ENCODE measurements around the gene HAUS8.
A peak's percentile ranks its signal among the peaks of the same experiment; 100 is the strongest.
"Not testable (repeated sequence)": the region's sequence is repeated elsewhere in the genome, so short reads cannot be mapped to it uniquely, and the experiment has no call there.

The HAUS8 gene, protein sequence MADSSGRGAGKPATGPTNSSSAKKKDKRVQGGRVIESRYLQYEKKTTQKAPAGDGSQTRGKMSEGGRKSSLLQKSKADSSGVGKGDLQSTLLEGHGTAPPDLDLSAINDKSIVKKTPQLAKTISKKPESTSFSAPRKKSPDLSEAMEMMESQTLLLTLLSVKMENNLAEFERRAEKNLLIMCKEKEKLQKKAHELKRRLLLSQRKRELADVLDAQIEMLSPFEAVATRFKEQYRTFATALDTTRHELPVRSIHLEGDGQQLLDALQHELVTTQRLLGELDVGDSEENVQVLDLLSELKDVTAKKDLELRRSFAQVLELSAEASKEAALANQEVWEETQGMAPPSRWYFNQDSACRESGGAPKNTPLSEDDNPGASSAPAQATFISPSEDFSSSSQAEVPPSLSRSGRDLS

DNA sequence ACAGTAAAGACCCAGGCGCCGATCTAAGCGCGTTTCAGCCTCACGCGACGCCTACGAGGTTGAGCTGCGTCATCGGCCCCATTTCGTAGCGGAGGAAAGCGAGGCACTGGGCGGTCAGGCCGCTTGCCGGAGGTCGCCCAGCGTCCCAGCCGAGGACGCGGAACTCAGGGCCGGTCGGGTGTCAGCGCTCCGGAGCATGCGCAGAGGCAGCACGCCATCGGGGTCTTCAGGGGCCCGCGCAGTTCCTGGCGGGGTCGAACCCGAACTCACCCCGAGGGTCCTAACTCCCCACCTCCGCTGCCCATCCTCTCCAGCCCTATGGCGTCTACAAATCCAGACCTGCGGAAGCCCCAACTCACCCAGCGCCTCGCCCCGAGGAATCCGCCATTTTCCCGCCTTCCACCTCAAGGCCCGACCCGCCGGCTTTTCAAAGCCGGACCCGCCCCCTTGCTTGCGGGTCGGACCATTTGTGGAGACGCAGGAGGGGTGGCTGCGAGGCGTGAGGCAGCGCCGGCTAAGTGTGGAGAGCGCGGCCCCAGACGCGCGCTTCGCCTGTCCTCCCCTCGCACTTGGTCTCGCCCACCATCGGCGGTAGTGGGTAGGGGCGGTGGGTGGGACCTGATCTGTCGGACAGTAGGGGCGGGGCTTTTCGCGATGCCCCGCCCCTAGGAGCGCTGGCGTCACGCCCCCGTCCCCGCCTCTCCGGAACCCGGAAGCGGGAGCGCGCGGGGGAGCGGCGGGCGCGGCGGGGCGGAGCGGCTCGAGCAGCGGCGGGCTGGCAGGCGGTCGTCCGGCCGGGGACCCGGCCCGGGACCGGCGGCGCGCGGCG is at the start of gene HAUS8, which contains the start of gene MYO9B:
TSS of gene HAUS8 (minus strand) at position 418 of the 829 bp plus-strand sequence. CDS start at position 388, 30 bp downstream.
TSS of gene MYO9B (plus strand) at position 743 of the 829 bp plus-strand sequence. CDS start 25,941 bp downstream, outside the sequence.
- DNase-seq (ENCODE audit: low read depth, low spot score) = peak; percentile 99

DNA sequence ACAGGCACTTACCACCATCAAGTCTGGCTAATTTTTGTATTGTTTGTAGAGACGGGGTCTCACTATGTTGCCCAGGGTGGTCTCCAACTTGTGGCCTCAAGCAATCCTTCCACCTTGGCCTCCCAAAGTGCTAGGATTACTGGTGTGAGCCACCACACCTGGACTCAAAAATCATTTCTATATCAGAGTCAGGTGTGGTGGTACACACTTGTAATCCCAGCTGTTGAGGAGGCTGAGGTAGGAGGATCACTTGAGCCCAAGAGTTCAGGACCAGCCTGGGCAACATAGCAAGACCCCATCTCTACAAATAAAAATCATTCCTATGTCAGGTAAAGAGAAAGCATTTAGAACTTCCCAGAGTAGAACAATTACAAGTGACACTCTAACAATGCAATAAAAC is 48.8 kb upstream of the HAUS8 start:
- DNase-seq (ENCODE audit: low read depth, low spot score) = no peak

DNA sequence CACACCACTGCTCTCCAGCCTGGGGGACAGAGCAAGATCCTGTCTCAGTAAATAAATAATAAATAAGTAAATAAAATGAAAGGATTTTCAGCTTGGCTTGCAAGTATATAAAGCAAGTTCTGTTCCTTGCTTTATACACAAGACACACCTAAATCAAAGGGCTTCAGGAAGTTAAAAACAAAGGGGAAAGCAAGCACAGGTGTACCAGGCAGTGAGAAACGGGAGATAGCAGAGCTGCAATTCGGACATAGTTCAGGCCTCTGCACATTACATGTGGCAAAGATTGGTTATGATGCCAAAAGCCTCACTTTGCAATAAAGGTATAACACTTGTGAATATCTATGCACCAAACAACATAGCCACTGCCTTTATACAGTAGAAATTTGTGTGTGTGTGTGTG is 47.8 kb upstream of the HAUS8 start:
- DNase-seq (ENCODE audit: low read depth, low spot score) = no peak

DNA sequence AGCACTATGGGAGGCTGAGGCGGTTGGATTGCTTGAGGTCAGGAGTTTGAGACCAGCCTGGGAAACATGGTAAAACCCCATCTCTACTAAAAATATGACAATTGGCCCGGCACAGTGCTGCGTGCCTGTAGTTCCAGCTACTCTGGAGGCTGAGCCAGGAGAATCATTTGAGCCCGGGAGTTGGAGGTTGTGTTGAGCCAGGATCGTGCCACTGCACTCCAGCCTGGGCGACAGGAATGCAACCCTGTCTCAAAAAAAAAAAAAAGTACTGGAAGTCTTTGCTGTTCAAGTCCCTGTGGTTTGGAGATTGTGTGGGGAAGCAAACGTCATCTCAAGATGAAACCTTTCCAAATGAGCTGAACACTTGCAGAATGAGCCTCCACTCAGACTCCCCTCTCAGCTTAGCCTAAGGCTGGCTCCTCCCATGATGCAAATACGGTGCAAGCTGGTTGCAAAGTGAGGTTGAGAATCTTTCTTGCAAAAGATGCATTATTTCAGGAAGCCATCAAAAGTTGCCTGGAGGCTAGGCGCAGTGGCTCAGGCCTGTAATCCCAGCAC is 46.6 kb upstream of the HAUS8 start:
- no peak for DNase-seq (ENCODE audit: low read depth, low spot score)

DNA sequence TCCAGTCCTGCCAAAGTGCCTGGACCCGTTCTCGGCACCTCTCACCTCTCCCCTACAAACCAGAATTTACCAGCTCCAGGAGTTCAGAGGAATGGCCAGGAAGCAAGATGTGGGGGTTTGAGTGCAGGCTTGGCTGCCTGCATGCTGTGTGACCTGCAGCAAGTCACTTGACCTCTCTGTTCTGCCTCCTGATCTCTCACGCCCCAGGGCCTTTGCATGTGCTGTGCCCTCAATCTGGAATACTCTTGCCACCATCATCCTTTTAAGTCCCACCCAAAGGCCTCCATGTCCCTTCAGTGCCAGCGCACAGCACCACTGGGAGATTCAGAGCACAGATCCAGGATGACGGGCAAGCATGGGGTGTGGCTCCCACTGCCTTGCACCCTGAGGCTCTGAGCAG is 43.7 kb upstream of the HAUS8 start:
- no peak for DNase-seq (ENCODE audit: low read depth, low spot score)

DNA sequence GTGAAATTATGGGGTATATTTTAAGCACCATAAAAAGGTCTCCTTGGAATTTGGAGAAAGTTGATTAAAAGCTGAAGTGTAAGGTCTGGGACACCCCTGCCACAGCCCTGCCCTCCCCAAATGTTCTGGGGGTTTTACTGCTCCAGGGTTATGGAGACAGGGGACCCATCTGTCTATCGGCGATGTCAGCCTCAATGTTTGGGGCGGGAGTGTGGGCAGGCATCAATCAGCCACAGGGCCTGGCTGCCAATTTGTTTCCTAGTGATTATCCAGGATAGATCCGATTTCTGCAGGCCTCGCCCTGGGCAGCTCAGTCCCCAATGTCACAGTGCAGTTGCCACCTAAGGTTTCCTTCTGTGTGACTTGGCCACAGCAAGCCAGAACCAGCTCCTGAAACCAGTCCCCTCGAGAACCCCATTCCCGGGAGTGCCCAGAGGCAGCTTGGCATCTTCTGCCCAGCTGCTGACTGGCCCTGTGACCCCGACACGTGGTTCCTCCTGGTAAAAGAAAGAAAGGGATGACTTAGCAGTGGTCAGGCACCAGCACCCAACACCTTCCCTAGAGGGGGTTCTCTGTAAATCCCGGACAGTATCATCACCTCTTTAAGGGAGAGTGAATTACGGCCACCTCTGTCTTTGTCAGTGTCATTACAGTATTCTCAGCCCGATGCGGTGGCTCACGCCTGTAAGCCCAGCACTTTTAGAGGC is 41.9 kb upstream of the HAUS8 start:
- no peak for DNase-seq (ENCODE audit: low read depth, low spot score)

DNA sequence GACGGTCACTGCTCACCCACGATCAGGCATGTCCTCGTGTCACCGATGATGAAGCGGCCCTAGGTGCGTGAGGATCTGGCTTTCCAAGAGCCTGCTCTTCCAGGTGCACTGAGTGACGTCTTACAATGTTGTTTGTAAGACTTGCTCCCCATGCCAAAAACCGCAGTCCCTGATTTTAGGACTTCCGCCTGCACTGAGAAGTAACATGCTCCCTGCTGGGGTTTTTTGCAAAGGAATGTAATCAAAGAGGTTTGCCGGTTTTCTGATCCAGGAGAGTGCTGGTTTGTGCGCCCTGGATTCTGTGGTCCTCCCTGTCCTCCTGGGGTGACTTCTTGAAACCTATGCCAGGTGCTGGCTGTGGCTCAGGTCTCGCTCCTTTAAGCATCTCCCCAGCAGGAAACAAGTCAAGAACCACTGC is 39.2 kb upstream of the HAUS8 start:
- DNase-seq (ENCODE audit: low read depth, low spot score) = no peak

DNA sequence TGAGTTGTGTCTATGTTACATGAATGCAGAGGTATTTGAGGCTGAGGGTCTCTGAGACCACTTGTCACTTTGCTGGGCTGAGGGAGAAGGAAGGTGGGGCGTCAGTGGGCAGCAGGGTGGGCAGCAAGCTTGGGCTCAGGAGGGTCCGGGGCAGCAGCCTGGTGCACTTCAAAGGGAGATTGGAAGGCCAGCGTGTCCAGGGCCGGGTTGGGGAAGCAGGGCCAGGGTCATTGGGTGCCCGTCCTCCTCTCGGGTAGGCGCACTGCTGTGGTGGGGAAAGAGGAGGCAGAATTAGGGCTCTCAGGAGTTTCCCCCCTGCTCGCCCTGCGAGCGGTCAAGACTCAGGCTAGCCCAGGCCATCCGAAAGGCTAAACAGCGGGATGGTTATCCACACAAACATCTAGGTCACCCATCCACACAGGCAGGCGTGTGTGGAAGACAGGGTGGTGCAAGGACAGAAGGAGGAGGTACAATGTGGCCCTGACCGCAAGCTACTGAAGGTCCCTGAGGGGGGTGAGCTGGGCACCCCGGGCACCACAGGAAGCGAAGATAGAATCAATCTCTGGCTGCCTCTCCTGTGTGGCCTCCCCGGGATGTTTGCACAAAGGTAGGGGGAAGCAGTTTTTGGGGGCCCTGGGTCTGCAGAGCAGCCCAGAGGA is 38.0 kb upstream of the HAUS8 start:
- no peak for DNase-seq (ENCODE audit: low read depth, low spot score)

DNA sequence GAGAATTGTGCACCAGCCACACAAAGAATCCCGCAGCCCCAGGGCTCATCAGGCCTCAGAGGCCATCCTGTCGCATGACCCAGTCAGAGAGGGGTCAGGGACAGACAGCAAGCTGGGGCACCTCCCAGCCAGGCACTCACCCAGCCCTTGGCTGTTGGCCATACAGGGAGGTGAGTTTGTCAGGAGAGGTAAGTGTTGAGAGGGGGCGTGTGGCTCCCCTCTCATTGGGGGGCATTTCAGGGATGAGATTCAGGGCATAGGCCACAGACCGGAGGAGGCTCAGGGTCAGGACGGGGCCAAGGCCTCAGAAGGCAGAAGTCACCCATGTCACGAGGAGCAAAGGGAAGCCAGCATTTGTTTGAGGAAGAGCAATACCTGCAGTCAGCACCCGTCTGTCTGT is 37.4 kb upstream of the HAUS8 start:
- no peak for DNase-seq (ENCODE audit: low read depth, low spot score)

DNA sequence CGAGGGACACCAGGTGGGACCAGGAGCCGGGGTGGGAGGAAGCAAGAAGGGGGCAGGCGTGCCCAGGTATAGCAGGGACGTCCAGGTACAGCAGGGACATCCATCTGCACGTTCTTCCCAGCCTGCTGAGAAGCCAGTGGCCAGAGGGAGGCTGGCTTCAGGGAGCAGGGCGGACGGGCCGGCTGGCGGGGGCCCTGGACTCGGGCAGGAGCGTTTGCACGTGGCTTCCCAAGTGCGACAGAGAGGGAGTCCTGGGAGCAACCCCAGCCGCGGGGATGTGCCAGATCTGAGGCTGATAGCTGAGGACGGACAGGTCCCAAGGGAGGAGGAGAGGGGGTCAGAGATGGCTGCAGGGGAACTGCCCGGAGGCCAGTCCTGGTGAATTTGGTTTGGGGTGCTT is 37.0 kb upstream of the HAUS8 start:
- no peak for DNase-seq (ENCODE audit: low read depth, low spot score)

DNA sequence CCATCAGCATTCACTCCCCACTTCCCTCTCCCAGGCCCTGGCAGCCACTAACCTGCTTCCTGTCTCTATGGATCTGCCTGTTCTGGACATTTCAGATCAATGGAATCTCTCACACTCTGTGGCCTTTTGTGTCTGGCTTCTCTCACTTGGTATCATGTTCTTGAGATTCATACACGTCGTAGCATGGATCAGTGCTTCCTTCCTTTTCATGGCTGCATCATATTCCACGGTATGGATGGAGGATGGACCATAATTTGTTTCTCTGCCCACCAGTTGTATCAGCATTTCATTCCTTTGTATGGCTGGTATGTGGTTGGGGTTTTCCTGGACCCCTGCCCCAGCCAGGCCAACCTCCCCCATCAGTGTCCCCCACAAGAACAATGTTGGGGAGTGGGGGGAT is 36.5 kb upstream of the HAUS8 start:
- no peak for DNase-seq (ENCODE audit: low read depth, low spot score)

DNA sequence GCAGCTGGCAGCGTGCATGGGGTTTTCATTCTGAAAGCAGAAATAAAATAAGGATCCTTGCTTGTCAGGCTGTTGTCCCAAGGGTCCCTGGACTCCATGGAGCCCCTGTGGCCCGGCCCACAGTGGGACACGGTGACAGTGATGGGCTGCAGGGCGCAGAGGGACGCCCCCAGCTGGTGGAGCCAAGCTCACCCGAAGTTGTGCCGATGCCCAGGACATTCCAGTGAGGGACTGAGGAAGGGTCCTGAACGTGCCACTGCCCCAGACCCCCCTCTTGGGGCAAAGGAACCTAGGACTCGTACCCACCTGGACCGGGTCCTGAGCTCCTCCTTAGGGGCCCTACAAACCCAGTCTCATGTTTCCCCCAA is 35.3 kb upstream of the HAUS8 start:
- no peak for DNase-seq (ENCODE audit: low read depth, low spot score)

DNA sequence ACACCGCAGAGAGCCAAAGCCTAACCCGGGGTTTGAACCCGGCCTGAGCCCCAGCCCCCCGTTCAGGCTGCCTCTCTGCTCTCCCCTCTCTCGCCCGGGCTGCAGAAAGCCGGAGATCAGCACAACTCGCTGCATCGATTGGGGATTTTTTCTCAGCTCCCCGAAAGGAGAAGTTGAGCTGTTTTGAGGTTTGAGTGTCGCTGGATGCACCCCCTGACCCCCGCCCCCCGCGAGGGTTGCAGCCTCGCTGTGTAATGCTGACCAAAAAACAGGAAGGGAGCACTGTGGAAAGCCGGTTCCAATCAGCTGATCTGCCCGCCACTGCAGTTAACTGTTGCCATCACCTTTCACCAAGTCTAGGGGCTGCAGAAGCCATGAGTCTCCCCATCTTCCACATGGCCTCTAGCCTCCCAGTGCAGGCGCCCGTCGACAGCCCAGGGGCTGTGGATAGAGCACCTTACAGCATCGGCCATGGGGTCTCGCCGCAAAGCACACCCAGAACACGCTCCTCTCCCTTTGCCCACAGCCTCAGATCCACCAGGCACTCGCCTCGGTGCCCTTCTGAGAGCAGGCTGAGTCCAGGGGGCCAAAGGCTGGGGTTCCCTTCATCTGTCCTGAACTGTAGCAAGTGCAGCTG is 34.8 kb upstream of the HAUS8 start:
- no peak for DNase-seq (ENCODE audit: low read depth, low spot score)

DNA sequence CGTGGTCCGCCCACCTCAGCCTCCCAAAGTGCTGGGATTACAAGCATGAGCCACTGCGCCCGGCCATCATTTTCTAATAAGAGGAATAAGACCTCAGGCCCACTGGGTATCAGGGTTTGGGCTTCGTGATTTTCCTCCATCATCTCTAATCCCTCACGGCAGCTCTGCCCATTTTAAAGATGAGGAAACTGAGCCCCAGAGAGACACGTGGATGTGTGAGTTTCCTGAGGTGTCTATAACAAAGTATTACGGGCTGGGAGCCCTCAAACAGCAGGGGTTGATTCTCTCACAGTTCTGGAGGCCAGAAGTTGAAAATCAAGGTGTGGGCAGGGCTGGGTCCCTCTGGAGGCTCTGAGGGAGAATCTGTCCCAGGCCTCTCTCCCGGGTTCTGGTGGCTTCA is 34.0 kb upstream of the HAUS8 start:
- no peak for DNase-seq (ENCODE audit: low read depth, low spot score)

DNA sequence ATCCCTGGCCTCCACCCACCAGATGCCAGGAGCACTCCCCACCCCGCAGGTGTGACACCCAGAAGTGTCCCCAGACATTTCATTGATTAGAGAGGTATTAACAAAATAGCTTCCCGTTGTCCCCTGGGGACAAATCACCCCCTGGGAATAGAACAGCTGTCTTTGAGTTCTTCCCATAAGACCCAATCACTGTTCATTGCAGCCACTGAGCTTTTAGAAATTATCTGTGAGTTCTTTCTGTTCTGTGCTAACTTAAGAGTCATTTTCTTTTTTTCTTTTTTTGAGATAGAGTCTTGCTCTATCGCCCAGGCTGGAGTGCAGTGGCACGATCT is 33.2 kb upstream of the HAUS8 start:
- no peak for DNase-seq (ENCODE audit: low read depth, low spot score)

DNA sequence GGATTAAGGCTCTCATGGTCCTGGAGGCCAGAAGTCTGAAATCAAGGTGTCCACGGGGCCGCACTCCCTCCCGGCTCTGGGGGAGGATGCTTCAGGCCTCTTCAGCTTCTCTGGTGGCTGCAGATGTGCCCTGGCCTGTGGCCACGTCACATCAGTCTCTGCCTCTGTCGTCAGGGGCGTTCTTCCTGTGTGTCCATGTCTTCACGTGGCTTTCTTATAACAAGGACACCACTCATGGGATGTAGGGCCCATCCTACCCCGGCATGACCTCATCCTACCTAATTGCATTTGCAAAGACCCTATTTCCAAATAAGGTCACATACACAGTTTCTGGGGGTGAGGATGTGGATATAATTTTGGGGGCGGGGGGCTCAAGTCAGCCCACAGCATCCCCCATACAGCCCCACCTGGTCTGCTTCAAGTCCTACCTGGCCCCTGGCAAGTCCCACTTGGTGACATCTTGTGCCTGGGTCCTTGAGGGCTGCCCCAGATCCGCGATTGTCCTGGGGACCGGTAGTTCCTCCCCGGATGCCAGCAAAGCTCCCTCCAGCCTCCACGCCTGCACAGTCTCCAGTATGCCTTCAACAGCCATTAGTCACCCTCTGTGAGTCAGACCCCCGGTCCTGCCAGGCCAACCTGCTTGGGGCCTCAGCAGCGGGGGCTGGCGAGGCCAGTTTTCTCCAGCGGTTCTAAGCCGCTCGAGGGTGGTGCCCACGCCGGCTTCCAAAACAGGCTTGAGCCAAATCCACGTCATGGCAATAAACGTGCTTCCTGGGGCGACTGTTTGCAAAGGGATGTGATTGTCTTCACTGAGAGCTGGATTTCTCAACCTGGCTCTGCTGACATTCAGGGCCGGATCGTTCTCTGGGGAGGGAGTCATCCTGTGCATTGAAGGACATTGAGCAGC is 32.5 kb upstream of the HAUS8 start:
- peak; percentile 78 for DNase-seq (ENCODE audit: low read depth, low spot score)

DNA sequence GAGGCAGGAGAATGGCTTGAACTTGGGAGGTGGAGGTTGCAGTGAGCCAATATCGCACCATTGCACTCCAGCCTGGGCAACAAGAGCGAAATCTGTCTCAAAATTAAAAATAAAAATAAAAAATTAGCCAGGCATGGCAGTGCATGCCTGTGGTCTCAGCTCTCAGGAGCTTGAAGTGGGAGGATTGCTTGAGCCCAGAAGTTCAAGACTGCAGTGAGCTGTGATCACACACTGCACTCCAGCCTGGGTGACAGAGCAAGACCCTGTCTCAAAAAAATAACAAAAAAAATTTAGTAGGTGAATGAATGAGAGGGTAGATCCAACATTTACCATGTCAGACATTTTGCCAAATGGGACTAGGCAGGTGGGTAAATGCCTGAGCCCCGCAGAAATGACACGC is 31.7 kb upstream of the HAUS8 start:
- DNase-seq (ENCODE audit: low read depth, low spot score) = not testable (repeated sequence)

DNA sequence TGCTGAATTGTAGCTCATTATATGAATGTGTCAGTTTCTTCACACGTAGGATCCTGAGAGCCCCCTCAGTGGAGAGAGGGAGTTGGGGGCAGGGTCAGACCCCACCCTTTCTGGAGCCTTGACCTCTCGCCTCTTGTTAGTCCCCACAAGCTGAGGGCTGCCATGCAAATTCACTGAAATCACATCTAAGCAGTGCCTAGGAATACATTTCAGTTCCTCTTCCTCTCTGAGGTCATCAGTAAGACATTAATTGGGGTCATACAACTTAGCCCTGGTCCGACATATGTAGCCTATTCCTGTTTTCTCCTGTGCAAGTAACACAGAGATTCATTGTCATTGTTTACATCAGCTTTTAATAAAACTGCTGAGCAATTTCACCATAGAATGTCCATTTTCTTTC is 30.3 kb upstream of the HAUS8 start:
- no peak for DNase-seq (ENCODE audit: low read depth, low spot score)

DNA sequence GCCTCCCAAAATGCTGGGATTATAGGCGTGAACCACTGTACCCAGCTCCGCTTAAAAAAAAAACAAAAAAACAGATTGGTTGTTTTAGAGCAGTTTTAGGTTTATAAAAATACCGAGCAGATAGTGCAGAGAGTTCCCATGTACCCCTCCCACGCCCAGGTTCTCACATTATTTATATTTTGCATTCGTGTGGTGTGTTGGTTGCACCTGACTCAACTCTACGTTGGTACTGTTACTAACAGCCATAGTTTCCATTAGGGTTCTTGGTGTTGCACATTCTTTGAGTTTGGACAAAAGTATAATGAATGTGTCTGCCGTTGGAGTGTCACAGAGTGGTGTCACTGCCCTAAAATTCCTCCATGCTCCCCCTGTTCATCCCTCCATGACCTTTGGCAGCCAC is 29.4 kb upstream of the HAUS8 start:
- no peak for DNase-seq (ENCODE audit: low read depth, low spot score)

DNA sequence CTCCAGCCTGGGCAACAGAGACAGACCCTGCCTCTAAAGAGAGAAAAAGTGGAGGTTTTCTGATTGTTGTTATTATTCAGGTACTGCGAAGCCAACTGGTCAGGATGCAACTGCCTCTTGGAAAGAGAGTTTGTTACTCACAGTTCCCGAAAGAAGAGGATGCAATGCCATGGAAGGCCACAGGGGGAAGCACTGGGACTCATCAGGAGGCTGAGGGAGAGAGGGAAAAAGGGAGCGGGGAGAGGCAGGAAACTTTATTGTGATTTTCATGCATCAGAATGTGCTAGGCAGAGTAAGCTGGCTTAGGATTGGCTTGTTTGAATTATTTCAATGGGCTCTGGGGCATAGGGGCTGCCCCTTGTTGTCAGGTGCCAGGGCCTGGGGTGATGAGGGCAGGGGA is 27.9 kb upstream of the HAUS8 start:
- no peak for DNase-seq (ENCODE audit: low read depth, low spot score)
